HL-60 (cell line): ENCODE data around the gene RTN4IP1.

Experiments
- DNase-seq, 2 experiments: peaks; one replicate each; pipeline ENCODE4 v3.0.0-alpha.2; 2010 to 2020; ENCODE audit warnings: low read depth in 1 of 2, low spot score in 1 of 2
- H3K27ac ChIP-seq: fragments of 250-450 bp; sonication (Bioruptor Pico); replicated peaks from 2 replicates; pipeline ENCODE4 v1.5.1; 2020; ENCODE audit warnings: mild to moderate bottlenecking, moderate library complexity
- H3K27me3 ChIP-seq: fragments of 250-450 bp; sonication (Bioruptor Pico); 2 replicates; pipeline ENCODE4 v1.5.1; 2021; ENCODE audit warnings: mild to moderate bottlenecking, moderate library complexity; ENCODE audit not compliant: insufficient read depth, poor library complexity, severe bottlenecking
- H3K4me3 ChIP-seq: replicated peaks from 2 replicates; pipeline ENCODE4 v1.5.1; 2011; ENCODE audit warnings: mild to moderate bottlenecking, control low read depth, low read length; ENCODE audit not compliant: insufficient read depth
- CTCF ChIP-seq: IDR thresholded peaks from one replicate; pipeline ENCODE4 v1.5.1; 2011; ENCODE audit warnings: low read length, control low read depth, inconsistent platforms; ENCODE audit not compliant: insufficient read depth
- GABPA ChIP-seq: IDR thresholded peaks from 2 replicates; pipeline ENCODE4 v1.6.1; 2012; ENCODE audit warnings: low read depth
- POLR2AphosphoS5 ChIP-seq: IDR thresholded peaks from 2 replicates; pipeline ENCODE4 v1.6.1; 2012; ENCODE audit warnings: low read depth
- SPI1 ChIP-seq: IDR thresholded peaks from 2 replicates; pipeline ENCODE4 v1.6.1; 2012; ENCODE audit warnings: low read depth, mild to moderate bottlenecking, borderline replicate concordance
- TF ChIP-seq, protein P1 (sequence below): IDR thresholded peaks from 2 replicates; pipeline ENCODE4 v1.6.1; 2012; ENCODE audit warnings: low read depth; ENCODE audit not compliant: insufficient replicate concordance

RTN4IP1 gene

GRCh38 chr6:106614592-106615257, 14.6 kb downstream of the RTN4IP1 start:
- Histone ChIP-seq H3K4me3 (no peak overlapping the region), H3K27ac (no peak overlapping the region), H3K27me3 (no peaks in the 10 kb centered on the region)
- TF ChIP-seq SPI1 (no peak), GABPA (no peak), CTCF (no peak), POLR2AphosphoS5 (no peak)
- TF ChIP-seq, protein P1, sequence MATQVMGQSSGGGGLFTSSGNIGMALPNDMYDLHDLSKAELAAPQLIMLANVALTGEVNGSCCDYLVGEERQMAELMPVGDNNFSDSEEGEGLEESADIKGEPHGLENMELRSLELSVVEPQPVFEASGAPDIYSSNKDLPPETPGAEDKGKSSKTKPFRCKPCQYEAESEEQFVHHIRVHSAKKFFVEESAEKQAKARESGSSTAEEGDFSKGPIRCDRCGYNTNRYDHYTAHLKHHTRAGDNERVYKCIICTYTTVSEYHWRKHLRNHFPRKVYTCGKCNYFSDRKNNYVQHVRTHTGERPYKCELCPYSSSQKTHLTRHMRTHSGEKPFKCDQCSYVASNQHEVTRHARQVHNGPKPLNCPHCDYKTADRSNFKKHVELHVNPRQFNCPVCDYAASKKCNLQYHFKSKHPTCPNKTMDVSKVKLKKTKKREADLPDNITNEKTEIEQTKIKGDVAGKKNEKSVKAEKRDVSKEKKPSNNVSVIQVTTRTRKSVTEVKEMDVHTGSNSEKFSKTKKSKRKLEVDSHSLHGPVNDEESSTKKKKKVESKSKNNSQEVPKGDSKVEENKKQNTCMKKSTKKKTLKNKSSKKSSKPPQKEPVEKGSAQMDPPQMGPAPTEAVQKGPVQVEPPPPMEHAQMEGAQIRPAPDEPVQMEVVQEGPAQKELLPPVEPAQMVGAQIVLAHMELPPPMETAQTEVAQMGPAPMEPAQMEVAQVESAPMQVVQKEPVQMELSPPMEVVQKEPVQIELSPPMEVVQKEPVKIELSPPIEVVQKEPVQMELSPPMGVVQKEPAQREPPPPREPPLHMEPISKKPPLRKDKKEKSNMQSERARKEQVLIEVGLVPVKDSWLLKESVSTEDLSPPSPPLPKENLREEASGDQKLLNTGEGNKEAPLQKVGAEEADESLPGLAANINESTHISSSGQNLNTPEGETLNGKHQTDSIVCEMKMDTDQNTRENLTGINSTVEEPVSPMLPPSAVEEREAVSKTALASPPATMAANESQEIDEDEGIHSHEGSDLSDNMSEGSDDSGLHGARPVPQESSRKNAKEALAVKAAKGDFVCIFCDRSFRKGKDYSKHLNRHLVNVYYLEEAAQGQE: no peak
- no peak for DNase-seq

- H3K4me3 ChIP-seq: no peak overlapping the region
- no peak overlapping the region for H3K27ac ChIP-seq
- no peak for TF ChIP-seq POLR2AphosphoS5
- no peak for TF ChIP-seq CTCF
- no peak for TF ChIP-seq SPI1
- no peak for TF ChIP-seq GABPA
- TF ChIP-seq, protein P1: no peak
Measured at GRCh38 chr6:106614166-106614565, 15.1 kb downstream of the RTN4IP1 start.

DNA sequence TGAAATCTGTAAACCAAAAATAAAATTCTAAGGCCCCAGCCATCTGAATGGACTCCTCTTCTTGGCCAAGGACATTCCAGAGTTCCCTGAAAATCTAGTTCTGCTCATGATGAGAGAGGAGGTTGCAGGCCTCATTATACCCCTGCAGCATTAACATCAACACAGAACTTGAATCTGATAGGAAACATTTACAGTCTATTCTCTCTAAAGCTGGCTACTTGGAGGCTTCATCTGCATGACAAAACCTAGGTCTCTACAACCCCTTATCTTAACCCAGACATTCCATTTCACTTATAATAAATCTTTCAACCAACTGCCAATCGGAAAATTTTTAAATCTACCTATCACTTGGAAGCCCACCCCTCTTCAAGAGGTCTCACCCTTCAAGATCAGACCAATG, 15.7 kb downstream of the RTN4IP1 start:
- no peak overlapping the region for H3K27ac ChIP-seq
- H3K4me3 ChIP-seq: no peak overlapping the region
- no peaks in the 10 kb centered on the region for H3K27me3 ChIP-seq
- TF ChIP-seq GABPA: no peak
- TF ChIP-seq SPI1: no peak
- TF ChIP-seq, protein P1: no peak
- TF ChIP-seq CTCF: no peak
- no peak for TF ChIP-seq POLR2AphosphoS5
- no peak for DNase-seq

More at GRCh38 chr6:106614166-106614565, 15.1 kb downstream of the RTN4IP1 start:
- no peaks in the 10 kb centered on the region for H3K27me3 ChIP-seq
- DNase-seq: no peak
